Common myeloid progenitor, CD34-positive (primary cell): ENCODE measurements around the gene KANK2.
"Not testable (repeated sequence)": the region's sequence is repeated elsewhere in the genome, so short reads cannot be mapped to it uniquely, and the experiment has no call there.

ENCODE experiments used
- CTCF ChIA-PET: fragments of 350-600 bp; sonication (Branson Sonifier 250); formaldehyde crosslinking; loops from one replicate; lab custom pipeline; 2021; ENCODE audit warnings: antibody characterized with exemption; lab: Charles Lee
- POLR2A ChIA-PET: fragments of 350-600 bp; sonication (Branson Sonifier 250); formaldehyde crosslinking; loops from one replicate; lab custom pipeline; 2021; ENCODE audit warnings: antibody characterized with exemption; lab: Charles Lee
- DNase-seq, 3 donors: peaks; one replicate each; pipeline versions ENCODE4 v3.0.0 to v3.0.0-alpha.2; 2013
- H3K27ac ChIP-seq, 2 experiments: 1 replicate in 1 of 2; 2 replicates in 1 of 2; pipeline ENCODE4 v1.7.0; 2013; ENCODE audit warnings: inconsistent platforms in 2 of 2, low read length in 2 of 2, mild to moderate bottlenecking in 2 of 2, low read depth in 1 of 2, moderate library complexity in 1 of 2; ENCODE audit not compliant: severe bottlenecking in 2 of 2, insufficient read depth in 1 of 2, poor library complexity in 1 of 2
- H3K27me3 ChIP-seq, 5 experiments: replicated peaks in 2 of 5; 1 replicate in 3 of 5; 2 replicates in 2 of 5; pipeline versions ENCODE4 v1.6.1 to v1.7.0; 2013; ENCODE audit warnings: low read length in 4 of 5, mild to moderate bottlenecking in 2 of 5, moderate library complexity in 2 of 5, inconsistent platforms in 1 of 5; ENCODE audit not compliant: insufficient read depth in 5 of 5, control insufficient read depth in 4 of 5
- H3K36me3 ChIP-seq, 4 experiments: 1 replicate in 2 of 4; 2 replicates in 2 of 4; pipeline versions ENCODE4 v1.6.1 to v1.7.0; 2013; ENCODE audit warnings: low read length in 3 of 4, control low read depth in 1 of 4, mild to moderate bottlenecking in 1 of 4; ENCODE audit not compliant: control insufficient read depth in 4 of 4, insufficient read depth in 4 of 4
- H3K4me1 ChIP-seq, 4 experiments: 1 replicate in 3 of 4; 2 replicates in 1 of 4; pipeline versions ENCODE4 v1.6.1 to v1.7.1; 2013; ENCODE audit warnings: low read length in 3 of 4, mild to moderate bottlenecking in 3 of 4, control low read depth in 1 of 4, inconsistent platforms in 1 of 4, moderate library complexity in 1 of 4; ENCODE audit not compliant: control insufficient read depth in 4 of 4, insufficient read depth in 4 of 4; ENCODE audit errors: control extremely low read depth in 1 of 4
- H3K4me3 ChIP-seq, 7 experiments: 1 replicate in 4 of 7; 2 replicates in 3 of 7; pipeline versions ENCODE4 v1.5.1 to v1.7.0; 2013; ENCODE audit warnings: mild to moderate bottlenecking in 7 of 7, low read length in 6 of 7, moderate library complexity in 6 of 7, inconsistent platforms in 2 of 7, low read depth in 2 of 7, control low read depth in 1 of 7; ENCODE audit not compliant: insufficient read depth in 4 of 7, control insufficient read depth in 1 of 7; ENCODE audit errors: extremely low read depth in 1 of 7
- H3K9me3 ChIP-seq, 5 experiments: 1 replicate in 4 of 5; 2 replicates in 1 of 5; pipeline versions ENCODE4 v1.6.1 to v1.7.1; 2013; ENCODE audit warnings: low read length in 4 of 5, mild to moderate bottlenecking in 2 of 5, inconsistent platforms in 1 of 5, low read depth in 1 of 5, moderate library complexity in 1 of 5; ENCODE audit not compliant: control insufficient read depth in 4 of 5, insufficient read depth in 2 of 5; ENCODE audit errors: control extremely low read depth in 1 of 5
- WGBS: methylation state at CpG from one replicate; pipeline ENCODE4 v1.1.5; 2013; ENCODE audit not compliant: insufficient coverage; 5-methylcytosine and 5-hydroxymethylcytosine counted together

KANK2 gene

DNA sequence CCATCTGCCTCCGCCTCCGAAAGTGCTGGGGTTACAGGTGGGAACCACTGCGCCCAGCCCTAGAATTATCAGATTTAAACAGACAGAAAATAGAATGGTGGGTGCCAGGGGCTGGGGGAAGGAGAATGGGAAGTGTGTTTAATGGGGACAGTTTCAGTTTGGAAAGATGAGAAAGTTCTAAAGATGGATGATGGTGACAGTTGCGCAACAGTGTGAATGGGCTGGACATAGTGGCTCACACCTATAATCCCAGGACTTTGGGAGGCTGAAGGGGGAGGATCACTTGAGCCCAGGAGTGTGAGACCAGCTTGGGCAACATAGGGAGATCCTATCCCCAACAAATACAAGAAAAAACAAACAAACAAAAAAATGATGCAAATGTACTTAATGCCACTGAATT, 15.9 kb downstream of the KANK2 start:
- Histone ChIP-seq H3K9me3 (peaks cover 0 to 1% (median 0%) of the 10 kb centered on the region in 5 experiments), H3K36me3 (peaks cover 0 to 15% (median 4%) of the 10 kb centered on the region in 4 experiments), H3K27ac (no peak overlapping the region), H3K4me1 (peaks cover 0 to 10% (median 8%) of the 10 kb centered on the region in 4 experiments), H3K27me3 (no peaks in the 10 kb centered on the region), H3K4me3 (no peak overlapping the region)
- POLR2A ChIA-PET = no interaction called here
- WGBS = 100% methylated on average over 1 of the region's 4 CpGs
- no peak for DNase-seq
- CTCF ChIA-PET = interaction anchor here (0.7 kb wide), 1 partner anchor 335 kb away, joined by 3 read pairs; no protein-coding TSS in a partner anchor

- H3K27me3 ChIP-seq, DNase-seq, H3K27ac ChIP-seq, POLR2A ChIA-PET, CTCF ChIA-PET, H3K4me3 ChIP-seq, H3K4me1 ChIP-seq, H3K9me3 ChIP-seq: not testable (repeated sequence)
- WGBS = 96% methylated on average over 5 of the region's 8 CpGs
- peaks cover 0 to 19% (median 7%) of the 10 kb centered on the region in 4 experiments for H3K36me3 ChIP-seq
Observed at GRCh38 chr19:11180975-11181374, 16.4 kb downstream of the KANK2 start.

DNA sequence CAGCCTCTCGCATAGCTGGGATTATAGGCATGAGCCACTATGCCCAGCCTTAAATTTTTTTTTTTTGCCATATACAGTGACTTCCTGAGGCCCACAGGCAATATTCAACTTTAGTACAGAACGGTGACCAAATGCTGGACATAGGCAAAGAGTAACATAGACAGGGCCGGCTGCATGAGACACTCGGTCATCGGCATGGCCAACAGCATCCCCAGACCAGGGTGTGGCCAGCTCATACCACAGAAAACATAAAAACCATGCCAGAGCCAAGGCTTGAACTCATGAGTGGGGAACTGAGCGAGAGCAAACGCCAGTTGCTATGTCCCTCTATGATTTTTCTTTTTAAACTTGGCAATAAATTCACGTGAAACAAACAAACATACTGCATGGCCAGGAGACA, 17.0 kb downstream of the KANK2 start:
- no peak for DNase-seq
- 91% methylated on average over 8 of the region's 8 CpGs for WGBS
- no peak overlapping the region for H3K27ac ChIP-seq
- H3K9me3 ChIP-seq = peaks cover 0 to 1% (median 0%) of the 10 kb centered on the region in 5 experiments
- no peaks in the 10 kb centered on the region for H3K27me3 ChIP-seq
- peaks cover 0 to 19% (median 7%) of the 10 kb centered on the region in 4 experiments for H3K36me3 ChIP-seq
- CTCF ChIA-PET = interaction anchor here (0.8 kb wide), 1 partner anchor 18 kb away, joined by 4 read pairs; no protein-coding TSS in a partner anchor
- H3K4me1 ChIP-seq = peaks cover 0 to 10% (median 8%) of the 10 kb centered on the region in 4 experiments
- no peak overlapping the region for H3K4me3 ChIP-seq
- POLR2A ChIA-PET = no interaction called here

- 63% methylated on average over 8 of the region's 11 CpGs for WGBS
- ChIA-PET CTCF (interaction anchor here (0.8 kb wide), 1 partner anchor 17 kb away, joined by 4 read pairs; no protein-coding TSS in a partner anchor), POLR2A (no interaction called here)
- Histone ChIP-seq H3K9me3 (peaks cover 0 to 1% (median 0%) of the 10 kb centered on the region in 5 experiments), H3K36me3 (peaks cover 0 to 19% (median 7%) of the 10 kb centered on the region in 4 experiments), H3K27me3 (no peaks in the 10 kb centered on the region), H3K4me1 (peaks cover 0 to 10% (median 8%) of the 10 kb centered on the region in 4 experiments), H3K4me3 (peak overlapping the region in 1 of 7 experiments; percentile 5), H3K27ac (no peak overlapping the region)
- DNase-seq = peak in 2 of 3 donors; percentile 52 to 57
Observed at GRCh38 chr19:11179716-11180297, 17.5 kb downstream of the KANK2 start.

DNA sequence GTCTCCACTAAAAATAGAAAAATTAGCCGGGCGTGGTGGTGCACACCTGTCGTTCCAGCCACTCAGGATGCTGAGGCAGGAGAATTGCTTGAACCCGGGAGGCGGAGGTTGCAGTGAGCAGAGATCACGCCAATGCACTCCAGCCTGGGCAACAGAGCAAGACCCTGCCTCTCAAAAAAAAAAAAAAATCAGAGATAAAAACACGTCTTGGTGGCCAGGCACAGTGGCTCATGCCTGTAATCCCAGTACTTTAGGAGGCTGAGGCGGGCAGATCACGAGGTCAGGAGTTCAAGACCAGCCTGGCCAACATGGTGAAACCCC, 18.2 kb downstream of the KANK2 start:
- H3K4me3 ChIP-seq, H3K4me1 ChIP-seq, H3K27me3 ChIP-seq, DNase-seq, H3K27ac ChIP-seq, POLR2A ChIA-PET, CTCF ChIA-PET, H3K9me3 ChIP-seq: not testable (repeated sequence)
- WGBS = 94% methylated on average over 8 of the region's 9 CpGs
- H3K36me3 ChIP-seq = peaks cover 0 to 26% (median 9%) of the 10 kb centered on the region in 4 experiments

GRCh38 chr19:11177592-11177991, 19.8 kb downstream of the KANK2 start:
- peaks cover 0 to 10% (median 8%) of the 10 kb centered on the region in 4 experiments for H3K4me1 ChIP-seq
- WGBS = 96% methylated on average over 9 of the region's 9 CpGs
- H3K9me3 ChIP-seq = no peaks in the 10 kb centered on the region
- ChIA-PET CTCF (no interaction called here), POLR2A (no interaction called here)
- DNase-seq = no peak
- H3K36me3 ChIP-seq = peaks cover 0 to 38% (median 15%) of the 10 kb centered on the region in 4 experiments
- H3K27ac ChIP-seq = no peak overlapping the region
- no peaks in the 10 kb centered on the region for H3K27me3 ChIP-seq
- H3K4me3 ChIP-seq = no peak overlapping the region

GRCh38 chr19:11176466-11177193, 20.7 kb downstream of the KANK2 start:
- DNase-seq = no peak
- 98% methylated on average over 15 of the region's 18 CpGs for WGBS
- H3K36me3 ChIP-seq = peaks cover 0 to 42% (median 15%) of the 10 kb centered on the region in 4 experiments
- CTCF ChIA-PET = no interaction called here
- POLR2A ChIA-PET = interaction anchor here (0.6 kb wide), 1 partner anchor 59 kb away, joined by 3 read pairs; no protein-coding TSS in a partner anchor
- no peak overlapping the region for H3K4me3 ChIP-seq
- H3K9me3 ChIP-seq = no peaks in the 10 kb centered on the region
- H3K4me1 ChIP-seq = peaks cover 0 to 10% (median 8%) of the 10 kb centered on the region in 4 experiments
- H3K27me3 ChIP-seq = no peaks in the 10 kb centered on the region
- no peak overlapping the region for H3K27ac ChIP-seq
